ENCODE results near the gene TRPM6.
A peak's percentile ranks its signal among the peaks of the same experiment; 100 is the strongest.
"Not testable (repeated sequence)": the region's sequence is repeated elsewhere in the genome, so short reads cannot be mapped to it uniquely, and the experiment has no call there.

TRPM6 gene

GRCh38 chr9:74887041-74887980, at the start of gene TRPM6:
Gene TRPM6 (minus strand): TSS chr9:74887921. CDS start chr9:74887856, 65 bp downstream.
- DNase-seq (ENCODE audit: low read depth in 2 of 2) = peak in 1 of 2 donors; percentile 14

- no peak for DNase-seq (ENCODE audit: low read depth in 2 of 2)
Observed at GRCh38 chr9:74935008-74935407, 47.3 kb upstream of the TRPM6 start.

GRCh38 chr9:74921737-74922136, 34.0 kb upstream of the TRPM6 start:
- no peak for DNase-seq (ENCODE audit: low read depth in 2 of 2)

GRCh38 chr9:74920944-74921626, 33.4 kb upstream of the TRPM6 start:
- no peak for DNase-seq (ENCODE audit: low read depth in 2 of 2)

- no peak for DNase-seq (ENCODE audit: low read depth in 2 of 2)
Observed at GRCh38 chr9:74910036-74910435, 22.3 kb upstream of the TRPM6 start.

GRCh38 chr9:74908665-74909064, 20.9 kb upstream of the TRPM6 start:
- no peak for DNase-seq (ENCODE audit: low read depth in 2 of 2)

GRCh38 chr9:74907085-74907484, 19.4 kb upstream of the TRPM6 start:
- DNase-seq (ENCODE audit: low read depth in 2 of 2) = no peak

GRCh38 chr9:74901001-74901400, 13.3 kb upstream of the TRPM6 start:
- no peak for DNase-seq (ENCODE audit: low read depth in 2 of 2)

GRCh38 chr9:74888449-74888848, 728 bp upstream of the TRPM6 start:
- DNase-seq (ENCODE audit: low read depth in 2 of 2) = not testable (repeated sequence)

- no peak for DNase-seq (ENCODE audit: low read depth in 2 of 2)
Observed at GRCh38 chr9:74887981-74888370, 255 bp upstream of the TRPM6 start.

- no peak for DNase-seq (ENCODE audit: low read depth in 2 of 2)
Observed at GRCh38 chr9:74876382-74876949, 11.3 kb downstream of the TRPM6 start.

GRCh38 chr9:74875656-74876055, 12.1 kb downstream of the TRPM6 start:
- no peak for DNase-seq (ENCODE audit: low read depth in 2 of 2)

GRCh38 chr9:74874220-74874619, 13.5 kb downstream of the TRPM6 start:
- DNase-seq (ENCODE audit: low read depth in 2 of 2) = no peak

- no peak for DNase-seq (ENCODE audit: low read depth in 2 of 2)
Observed at GRCh38 chr9:74872619-74873233, 15.0 kb downstream of the TRPM6 start.

GRCh38 chr9:74867483-74867882, 20.2 kb downstream of the TRPM6 start:
- DNase-seq (ENCODE audit: low read depth in 2 of 2) = no peak

- DNase-seq (ENCODE audit: low read depth in 2 of 2) = no peak
Observed at GRCh38 chr9:74865177-74865576, 22.5 kb downstream of the TRPM6 start.

GRCh38 chr9:74861773-74862474, 25.8 kb downstream of the TRPM6 start:
- no peak for DNase-seq (ENCODE audit: low read depth in 2 of 2)

GRCh38 chr9:74861071-74861470, 26.6 kb downstream of the TRPM6 start:
- no peak for DNase-seq (ENCODE audit: low read depth in 2 of 2)

- not testable (repeated sequence) for DNase-seq (ENCODE audit: low read depth in 2 of 2)
Observed at GRCh38 chr9:74860247-74860646, 27.5 kb downstream of the TRPM6 start.

- no peak for DNase-seq (ENCODE audit: low read depth in 2 of 2)
Observed at GRCh38 chr9:74859786-74860185, 27.9 kb downstream of the TRPM6 start.

GRCh38 chr9:74858751-74859414, 28.8 kb downstream of the TRPM6 start:
- DNase-seq (ENCODE audit: low read depth in 2 of 2) = no peak

Measured in stimulated activated CD4-positive, alpha-beta T cell treated with anti-CD3 and anti-CD28 coated beads, Interleukin-15, amount 100 ng/mL, for 48 hours (primary cell).